HG03439 (cell line): ENCODE measurements around the gene RACGAP1.
A peak's percentile ranks its signal among the peaks of the same experiment; 100 is the strongest.
"Not testable (repeated sequence)": the region's sequence is repeated elsewhere in the genome, so short reads cannot be mapped to it uniquely, and the experiment has no call there.

Experiments
- ATAC-seq: cut with Tn5 transposase; IDR thresholded peaks from one replicate; pipeline ENCODE4 v1.9.1; 2021; ENCODE audit warnings: mild to moderate bottlenecking, moderate library complexity; ENCODE audit not compliant: unreplicated experiment

The RACGAP1 gene

DNA sequence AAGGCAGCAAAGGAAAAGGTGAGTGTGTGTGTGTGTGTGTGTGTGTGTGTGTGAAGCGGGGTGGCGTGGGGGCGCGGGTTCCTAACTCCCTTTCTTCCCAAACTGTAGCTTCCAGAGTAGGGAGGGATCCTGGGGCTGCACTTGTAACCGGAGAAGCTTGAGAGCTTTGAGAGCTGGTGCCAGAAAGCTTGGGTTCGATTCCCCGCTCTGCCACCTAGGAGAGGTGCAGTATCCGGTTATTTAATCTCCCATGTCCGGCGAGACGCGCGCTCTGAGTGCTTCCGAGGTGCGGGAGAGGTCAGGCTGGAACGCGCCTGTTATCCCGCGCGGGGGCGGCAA, 7.2 kb upstream of the RACGAP1 start:
- ATAC-seq, result no peak

GRCh38 chr12:50030449-50030848, 5.2 kb upstream of the RACGAP1 start:
- ATAC-seq, result not testable (repeated sequence)

DNA sequence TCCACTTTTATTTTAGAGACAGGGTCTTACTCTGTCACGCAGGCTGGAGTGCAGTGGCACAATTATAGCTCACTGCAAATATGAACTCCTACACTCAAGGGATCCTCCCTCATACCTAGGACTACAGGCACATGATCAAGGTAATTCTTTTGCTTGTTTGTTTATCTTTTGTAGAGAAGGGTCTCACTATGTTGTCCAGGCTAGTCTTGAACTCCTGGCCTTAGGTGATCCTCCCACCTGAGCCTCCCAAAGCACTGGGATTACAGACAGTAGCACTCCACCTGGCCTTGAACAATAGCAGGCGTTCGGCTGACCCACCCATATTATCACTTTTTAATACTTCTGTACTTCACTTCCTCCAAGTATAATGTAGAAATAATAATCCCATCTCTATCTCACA, 1.4 kb upstream of the RACGAP1 start:
- no peak for ATAC-seq

DNA sequence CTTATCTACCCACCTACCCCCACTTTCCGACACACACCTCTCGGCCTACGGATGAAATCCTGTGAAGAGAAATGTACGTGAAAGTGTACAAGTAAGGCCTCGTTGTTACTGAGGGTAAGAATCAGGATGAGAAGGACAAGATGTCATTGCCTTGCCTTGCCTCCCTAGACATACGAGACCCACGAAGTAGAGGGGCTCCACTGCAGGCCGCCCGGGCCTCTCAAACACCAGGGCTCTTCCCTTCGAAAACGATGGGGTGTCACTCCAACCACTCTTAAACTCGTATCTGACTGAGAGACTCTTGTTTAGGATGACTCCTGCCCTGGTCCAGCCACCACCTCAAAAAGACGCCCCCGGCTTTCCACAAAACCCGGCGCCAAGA, 498 bp downstream of the RACGAP1 start:
- peak; percentile 14 for ATAC-seq

DNA sequence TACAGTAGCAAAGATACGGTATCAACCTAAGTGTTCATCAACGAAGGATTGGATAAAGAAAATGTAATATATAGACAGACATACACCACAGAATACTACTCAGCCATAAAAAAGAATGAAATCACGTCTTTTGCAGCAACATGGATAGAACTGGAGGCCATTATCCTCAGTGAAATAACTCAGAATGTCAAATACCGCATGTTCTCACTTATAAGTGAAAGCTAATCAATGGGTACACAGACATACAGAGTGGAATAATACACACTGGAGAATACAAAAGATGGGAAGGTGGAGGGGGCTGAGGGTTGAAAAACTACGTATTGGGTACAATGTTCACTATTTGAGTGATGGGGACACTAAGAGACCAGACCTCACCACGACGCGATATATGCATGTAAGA, 1.1 kb downstream of the RACGAP1 start:
- no peak for ATAC-seq

GRCh38 chr12:50022903-50023302, 2.4 kb downstream of the RACGAP1 start:
- no peak for ATAC-seq

DNA sequence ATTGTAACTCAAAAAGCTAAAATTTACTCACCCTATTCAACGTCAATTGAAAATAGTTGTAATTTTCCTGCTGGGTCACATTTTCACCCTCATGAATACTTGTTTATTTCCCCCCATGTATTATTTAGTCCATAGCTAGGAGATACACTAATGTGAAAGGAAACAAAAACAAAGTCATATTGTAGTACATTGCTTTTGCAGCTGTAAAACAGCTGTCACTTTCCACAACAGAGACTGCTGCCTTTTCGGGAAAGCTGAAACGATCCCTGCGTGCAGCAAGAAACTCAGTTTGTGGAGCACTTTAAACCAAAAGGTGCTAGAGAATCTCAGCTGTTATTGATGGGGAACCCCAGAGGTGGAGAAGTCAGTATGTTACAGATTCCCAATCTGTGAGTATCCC, 4.3 kb downstream of the RACGAP1 start:
- ATAC-seq, result no peak

DNA sequence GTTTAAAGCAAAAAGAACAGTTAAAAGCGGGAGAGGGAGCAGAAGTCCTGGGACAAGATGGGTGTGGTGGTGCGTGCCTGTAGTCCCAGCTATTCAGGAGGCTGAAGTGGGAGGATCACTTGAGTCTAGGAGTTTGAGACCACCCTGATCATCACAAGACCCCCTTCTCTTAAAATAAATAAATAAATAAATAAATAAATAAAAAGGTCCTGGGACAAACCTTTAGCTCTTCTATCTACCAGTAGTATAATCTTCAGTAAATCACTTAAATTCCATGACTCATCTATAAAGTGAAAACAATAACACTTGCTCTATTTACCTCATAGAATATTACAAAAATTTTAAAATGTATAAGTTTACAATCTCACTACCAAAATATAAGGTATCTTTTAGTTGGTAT, 5.8 kb downstream of the RACGAP1 start:
- ATAC-seq, result no peak

- ATAC-seq, result no peak
Measured at GRCh38 chr12:50018968-50019367, 6.3 kb downstream of the RACGAP1 start.

DNA sequence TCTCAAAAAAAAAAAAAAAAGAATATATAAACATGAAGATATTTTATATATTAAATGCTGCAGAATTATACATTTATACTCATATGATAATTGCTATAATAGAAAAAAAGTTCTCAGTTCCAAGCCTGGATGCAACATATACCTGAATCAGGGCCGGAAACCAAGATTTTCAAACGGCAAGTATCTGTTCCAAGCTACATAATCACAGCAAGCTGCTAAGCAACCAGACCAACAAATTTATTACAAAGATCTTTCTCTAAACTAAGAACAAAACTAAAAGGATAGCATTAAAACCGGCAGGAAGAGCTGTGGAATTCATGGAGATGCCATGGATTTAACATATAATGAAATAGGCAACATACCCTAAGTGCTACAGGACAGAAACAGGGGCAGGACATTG, 7.1 kb downstream of the RACGAP1 start:
- ATAC-seq, result no peak

DNA sequence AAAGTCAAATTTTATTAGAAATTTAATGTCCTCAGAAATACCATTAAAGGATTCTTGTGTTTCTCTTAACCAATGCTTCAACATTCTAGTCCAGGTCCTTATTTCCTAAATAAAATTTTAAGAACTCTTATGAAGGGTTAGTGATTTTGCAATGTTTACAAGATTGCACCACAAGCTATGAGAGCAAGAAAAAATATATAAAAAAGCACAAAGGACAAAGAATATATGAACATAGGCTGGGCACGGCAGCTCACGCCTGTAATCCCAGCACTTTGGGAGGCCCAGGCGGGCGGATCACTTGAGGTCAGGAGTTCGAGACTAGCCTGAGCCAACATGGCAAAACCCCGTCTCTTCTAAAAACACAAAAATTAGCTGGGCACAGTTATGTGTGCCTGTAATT, 7.7 kb downstream of the RACGAP1 start:
- ATAC-seq, result no peak

DNA sequence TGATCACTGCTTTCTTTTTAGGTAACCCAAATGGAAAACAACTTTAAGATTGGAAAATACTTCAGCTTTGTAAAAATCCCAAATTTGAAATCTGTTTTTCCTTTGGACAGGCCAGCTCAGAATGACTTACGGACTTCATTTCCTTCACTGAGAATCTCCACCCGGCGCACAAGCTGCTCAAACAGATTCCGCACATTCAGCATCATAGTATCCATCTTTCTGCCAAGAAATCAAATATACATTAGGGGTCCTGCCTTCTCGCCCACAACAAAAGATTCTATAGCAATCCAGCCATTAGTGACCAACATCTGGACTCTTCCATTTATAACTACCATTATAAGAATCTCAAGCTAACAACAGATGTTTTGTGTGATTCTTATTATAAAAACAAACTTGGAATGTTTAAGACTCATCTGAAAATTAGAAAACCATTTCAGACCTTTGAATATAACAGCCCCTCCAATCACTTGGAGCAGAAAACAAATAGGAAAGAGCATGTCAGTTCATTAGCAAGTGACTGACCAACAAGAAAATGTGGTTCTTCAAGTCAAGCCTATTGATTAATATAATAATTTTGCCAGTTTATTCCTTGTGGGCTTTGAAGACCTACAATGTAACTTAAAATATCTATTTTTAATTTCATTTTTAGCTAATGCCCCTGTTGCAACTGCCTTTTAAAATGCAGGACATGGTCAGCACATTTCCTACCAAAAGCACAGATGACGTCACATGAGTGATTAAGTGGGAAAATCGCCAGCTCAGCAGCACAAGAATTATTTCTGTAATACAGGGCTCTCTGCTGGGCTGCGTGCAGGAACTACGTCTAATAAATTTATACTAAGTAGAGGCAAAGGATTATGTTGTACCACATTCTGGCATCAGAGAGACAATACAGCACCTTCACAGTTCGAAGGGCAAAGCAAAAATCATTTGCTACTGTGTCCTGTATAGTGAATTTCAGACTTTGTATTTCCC, 8.5 kb downstream of the RACGAP1 start:
- no peak for ATAC-seq

- no peak for ATAC-seq
Measured at GRCh38 chr12:50014342-50014741, 11.0 kb downstream of the RACGAP1 start.

DNA sequence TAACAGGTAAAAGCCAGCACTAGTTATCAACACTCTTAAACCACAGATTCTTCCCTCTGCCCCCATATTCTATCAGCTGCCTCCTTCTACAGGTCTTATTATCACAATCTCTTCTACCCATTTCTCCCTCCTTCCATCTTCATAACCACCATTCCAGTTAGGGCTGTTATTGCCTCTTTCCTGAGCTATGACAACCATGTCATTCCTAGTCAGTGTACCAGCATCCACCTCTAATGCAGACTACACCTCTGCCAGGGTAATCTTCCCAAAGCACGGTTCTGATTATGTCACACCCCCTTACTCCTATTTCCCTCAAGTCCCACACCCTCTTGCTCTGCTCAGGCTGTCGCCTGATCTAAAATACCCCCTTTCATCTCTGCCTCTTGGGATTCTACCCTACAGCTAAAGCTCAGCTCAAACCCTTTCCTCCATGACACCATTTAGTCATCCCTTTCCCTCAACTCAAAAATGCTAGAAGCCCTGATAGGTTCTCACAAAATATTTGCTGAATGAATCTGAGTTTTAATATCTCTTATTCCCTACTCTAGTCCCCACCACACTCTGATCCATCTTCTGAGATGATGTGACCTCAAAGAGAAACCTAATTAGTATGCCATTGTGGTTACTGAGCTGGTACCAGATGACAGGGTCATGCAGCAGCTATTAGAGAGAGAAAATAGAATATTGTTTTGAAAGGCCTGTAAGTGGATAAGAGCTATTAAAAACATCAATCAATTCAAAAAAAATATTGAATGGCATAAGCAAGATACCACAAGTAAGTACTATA, 11.7 kb downstream of the RACGAP1 start:
- ATAC-seq, result no peak

- no peak for ATAC-seq
Measured at GRCh38 chr12:50006754-50007442, 18.4 kb downstream of the RACGAP1 start.

- ATAC-seq, result no peak
Measured at GRCh38 chr12:50006280-50006679, 19.0 kb downstream of the RACGAP1 start.

DNA sequence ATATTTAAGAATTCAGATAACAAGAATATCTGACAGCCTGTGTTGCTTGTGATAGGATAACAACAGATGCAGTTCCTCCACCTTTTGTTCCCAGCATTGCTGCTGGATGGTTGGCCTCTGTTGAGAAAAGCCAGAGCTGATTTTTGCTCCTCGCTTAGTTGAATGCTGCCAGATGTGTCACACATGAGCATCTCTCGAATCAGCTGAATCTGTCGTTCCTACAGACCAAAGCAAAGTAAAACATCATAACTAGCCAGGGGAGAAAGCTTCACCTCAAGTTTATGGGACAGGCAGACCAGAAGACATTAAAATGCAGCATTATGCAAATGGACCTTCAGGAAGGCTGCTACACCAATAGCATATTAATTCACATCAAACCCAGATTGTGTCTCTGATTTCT, 20.1 kb downstream of the RACGAP1 start:
- no peak for ATAC-seq

DNA sequence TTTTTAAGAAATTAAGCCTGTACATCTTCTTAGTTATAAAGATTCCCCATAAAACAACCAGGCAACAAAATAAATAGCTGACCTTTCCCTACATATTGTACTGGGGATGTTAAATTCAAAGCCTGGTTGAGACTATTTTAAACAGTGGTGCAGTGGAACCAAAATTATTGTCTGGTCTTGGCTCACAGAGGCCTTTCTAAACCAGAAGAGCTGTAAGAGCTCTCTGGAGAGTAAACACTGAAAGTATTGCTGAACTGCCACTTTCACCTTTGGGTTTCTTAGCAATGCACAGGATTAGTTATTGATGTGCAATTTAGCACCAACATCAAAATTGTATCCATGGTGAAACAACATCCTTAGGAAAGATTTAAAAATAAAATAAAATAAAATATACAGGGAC, 20.6 kb downstream of the RACGAP1 start:
- ATAC-seq, result no peak

DNA sequence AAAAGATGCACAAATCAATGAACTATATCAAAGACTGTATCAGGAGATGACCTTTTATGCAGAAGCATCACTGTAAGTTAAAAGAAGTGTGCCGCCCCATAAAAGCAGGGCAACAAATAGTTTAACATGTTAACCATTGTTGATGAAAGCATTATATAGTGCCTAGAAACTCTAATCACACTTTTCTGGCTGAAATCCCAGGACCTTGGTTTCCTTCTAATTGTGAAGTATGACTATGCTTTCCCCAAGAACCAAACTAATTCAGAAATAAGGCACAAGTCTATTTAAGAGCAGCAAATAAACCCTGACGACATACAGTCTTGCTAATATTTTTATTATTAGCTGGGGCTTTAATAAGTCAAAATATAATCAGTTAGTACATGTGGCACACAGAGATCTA, 21.7 kb downstream of the RACGAP1 start:
- ATAC-seq, result no peak

GRCh38 chr12:49998453-49998852, 26.8 kb downstream of the RACGAP1 start:
- no peak for ATAC-seq

- no peak for ATAC-seq
Measured at GRCh38 chr12:49990273-49990672, 35.0 kb downstream of the RACGAP1 start.

DNA sequence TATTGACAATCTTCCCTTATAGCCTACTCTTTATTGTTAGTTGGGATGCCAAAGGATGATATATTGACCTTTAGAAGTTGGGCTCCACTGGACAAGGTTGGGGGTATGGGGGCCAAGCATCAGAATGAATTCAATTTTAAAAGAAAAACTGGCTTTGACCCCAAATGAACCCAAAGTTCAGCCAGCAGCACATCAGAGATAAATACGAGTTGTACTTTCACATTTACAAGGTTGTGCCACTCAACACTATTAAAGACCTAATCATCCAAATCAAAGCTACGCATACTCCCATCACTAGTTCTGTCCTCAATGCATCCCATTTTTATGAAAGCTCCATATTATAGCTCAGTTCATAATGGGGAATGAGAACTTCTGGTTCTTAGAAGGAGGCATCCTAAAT, 35.9 kb downstream of the RACGAP1 start:
- ATAC-seq, result not testable (repeated sequence)
